ENCODE measurements around the gene MTREX. TPM values are rescaled to one million over a fixed set of nuclear protein-coding genes. Genes with fewer than 3 reads are reported as not detected.

The MTREX gene
- total RNA-seq, 1 donor, result 73.8 TPM

- H3K27me3 ChIP-seq (ENCODE audit: insufficient read depth, low read length), result no peaks in the 10 kb centered on the region
- H3K9me3 ChIP-seq (ENCODE audit: low read depth, low read length), result no peaks in the 10 kb centered on the region
- no peak overlapping the region for H3K27ac ChIP-seq (ENCODE audit: low read depth, low read length)
- TF ChIP-seq, protein P1, sequence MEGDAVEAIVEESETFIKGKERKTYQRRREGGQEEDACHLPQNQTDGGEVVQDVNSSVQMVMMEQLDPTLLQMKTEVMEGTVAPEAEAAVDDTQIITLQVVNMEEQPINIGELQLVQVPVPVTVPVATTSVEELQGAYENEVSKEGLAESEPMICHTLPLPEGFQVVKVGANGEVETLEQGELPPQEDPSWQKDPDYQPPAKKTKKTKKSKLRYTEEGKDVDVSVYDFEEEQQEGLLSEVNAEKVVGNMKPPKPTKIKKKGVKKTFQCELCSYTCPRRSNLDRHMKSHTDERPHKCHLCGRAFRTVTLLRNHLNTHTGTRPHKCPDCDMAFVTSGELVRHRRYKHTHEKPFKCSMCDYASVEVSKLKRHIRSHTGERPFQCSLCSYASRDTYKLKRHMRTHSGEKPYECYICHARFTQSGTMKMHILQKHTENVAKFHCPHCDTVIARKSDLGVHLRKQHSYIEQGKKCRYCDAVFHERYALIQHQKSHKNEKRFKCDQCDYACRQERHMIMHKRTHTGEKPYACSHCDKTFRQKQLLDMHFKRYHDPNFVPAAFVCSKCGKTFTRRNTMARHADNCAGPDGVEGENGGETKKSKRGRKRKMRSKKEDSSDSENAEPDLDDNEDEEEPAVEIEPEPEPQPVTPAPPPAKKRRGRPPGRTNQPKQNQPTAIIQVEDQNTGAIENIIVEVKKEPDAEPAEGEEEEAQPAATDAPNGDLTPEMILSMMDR (IDR thresholded peaks at IDR 0.05; ENCODE audit: extremely low read depth, low read depth, low read length), result no peak
- H3K4me1 ChIP-seq (ENCODE audit: insufficient read depth, low read length), result peaks cover 23% of the 10 kb centered on the region
- no peak for DNase-seq (ENCODE audit: insufficient read length, low spot score, missing footprints)
- H3K4me2 ChIP-seq (ENCODE audit: insufficient read depth, low read length), result no peak overlapping the region
- H3K4me3 ChIP-seq (ENCODE audit: insufficient read depth, low read length), result no peak overlapping the region
- peaks cover 78% of the 10 kb centered on the region for H3K79me2 ChIP-seq (ENCODE audit: insufficient read depth, low read length)
- peaks cover 11% of the 10 kb centered on the region for H3K36me3 ChIP-seq (ENCODE audit: insufficient read depth, low read length)
- H4K20me1 ChIP-seq (ENCODE audit: insufficient read depth, low read length), result peaks cover 11% of the 10 kb centered on the region
- H2AFZ ChIP-seq (ENCODE audit: low read length), result no peak overlapping the region
Observed at GRCh38 chr5:55300890-55301289, 6.9 kb upstream of the MTREX start.

GRCh38 chr5:55303238-55303690 lies 4.5 kb upstream of the MTREX start:
- H3K79me2 ChIP-seq (ENCODE audit: insufficient read depth, low read length), result peaks cover 83% of the 10 kb centered on the region
- TF ChIP-seq, protein P1 (IDR thresholded peaks at IDR 0.05; ENCODE audit: extremely low read depth, low read depth, low read length), result no peak
- no peaks in the 10 kb centered on the region for H3K9me3 ChIP-seq (ENCODE audit: low read depth, low read length)
- peaks cover 32% of the 10 kb centered on the region for H3K4me1 ChIP-seq (ENCODE audit: insufficient read depth, low read length)
- H3K4me3 ChIP-seq (ENCODE audit: insufficient read depth, low read length), result peak overlapping the region; percentile 20
- peaks cover 18% of the 10 kb centered on the region for H4K20me1 ChIP-seq (ENCODE audit: insufficient read depth, low read length)
- no peak overlapping the region for H2AFZ ChIP-seq (ENCODE audit: low read length)
- peak overlapping the region; percentile 31 for H3K27ac ChIP-seq (ENCODE audit: low read depth, low read length)
- H3K27me3 ChIP-seq (ENCODE audit: insufficient read depth, low read length), result no peaks in the 10 kb centered on the region
- peak; percentile 81 for DNase-seq (ENCODE audit: insufficient read length, low spot score, missing footprints)
- H3K4me2 ChIP-seq (ENCODE audit: insufficient read depth, low read length), result peak overlapping the region; percentile 41
- peaks cover 6% of the 10 kb centered on the region for H3K36me3 ChIP-seq (ENCODE audit: insufficient read depth, low read length)

DNA sequence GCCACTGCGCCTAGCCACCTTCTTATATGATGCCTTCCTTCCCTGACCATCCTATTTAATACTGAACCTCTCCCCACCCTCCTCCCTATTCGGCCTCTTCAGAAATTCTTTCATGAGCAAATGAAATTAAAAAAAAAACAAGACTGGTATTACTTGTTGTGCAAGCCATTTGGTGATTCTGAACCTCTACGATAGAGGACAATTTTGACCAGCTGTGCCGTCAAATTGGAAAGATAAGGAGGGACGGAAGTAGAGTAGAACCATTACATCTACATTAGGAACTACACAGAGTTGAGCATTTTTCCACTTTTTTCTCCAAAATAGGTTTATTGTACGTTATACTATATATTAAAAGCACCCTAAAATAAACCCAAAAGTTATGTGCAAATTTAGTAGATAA lies 3.2 kb upstream of the MTREX start:
- Histone ChIP-seq H3K4me1 (ENCODE audit: insufficient read depth, low read length) (peaks cover 43% of the 10 kb centered on the region), H3K9me3 (ENCODE audit: low read depth, low read length) (no peaks in the 10 kb centered on the region), H3K79me2 (ENCODE audit: insufficient read depth, low read length) (peaks cover 89% of the 10 kb centered on the region), H3K4me2 (ENCODE audit: insufficient read depth, low read length) (no peak overlapping the region), H3K4me3 (ENCODE audit: insufficient read depth, low read length) (no peak overlapping the region), H4K20me1 (ENCODE audit: insufficient read depth, low read length) (peaks cover 18% of the 10 kb centered on the region), H3K27me3 (ENCODE audit: insufficient read depth, low read length) (no peaks in the 10 kb centered on the region), H3K36me3 (ENCODE audit: insufficient read depth, low read length) (peaks cover 6% of the 10 kb centered on the region), H2AFZ (ENCODE audit: low read length) (no peak overlapping the region), H3K27ac (ENCODE audit: low read depth, low read length) (no peak overlapping the region)
- TF ChIP-seq, protein P1 (IDR thresholded peaks at IDR 0.05; ENCODE audit: extremely low read depth, low read depth, low read length), result no peak
- DNase-seq (ENCODE audit: insufficient read length, low spot score, missing footprints), result no peak

- Histone ChIP-seq H3K9me3 (ENCODE audit: low read depth, low read length) (no peaks in the 10 kb centered on the region), H3K36me3 (ENCODE audit: insufficient read depth, low read length) (peaks cover 6% of the 10 kb centered on the region), H3K4me3 (ENCODE audit: insufficient read depth, low read length) (peak overlapping the region; percentile 91), H3K4me2 (ENCODE audit: insufficient read depth, low read length) (peak overlapping the region; percentile 93), H3K27me3 (ENCODE audit: insufficient read depth, low read length) (no peaks in the 10 kb centered on the region), H3K4me1 (ENCODE audit: insufficient read depth, low read length) (peaks cover 47% of the 10 kb centered on the region), H4K20me1 (ENCODE audit: insufficient read depth, low read length) (peaks cover 18% of the 10 kb centered on the region), H3K79me2 (ENCODE audit: insufficient read depth, low read length) (peaks cover 89% of the 10 kb centered on the region), H2AFZ (ENCODE audit: low read length) (no peak overlapping the region), H3K27ac (ENCODE audit: low read depth, low read length) (peak overlapping the region; percentile 98)
- TF ChIP-seq, protein P1 (IDR thresholded peaks at IDR 0.05; ENCODE audit: extremely low read depth, low read depth, low read length), result no peak
- DNase-seq (ENCODE audit: insufficient read length, low spot score, missing footprints), result no peak
Observed at GRCh38 chr5:55305345-55305744, 2.4 kb upstream of the MTREX start.

All from osteoblast (primary cell).